ENCODE data around the gene VPS54. TPM values are rescaled to one million over a fixed set of nuclear protein-coding genes. Genes with fewer than 3 reads are reported as not detected.

Gene VPS54
- total RNA-seq, 1 experiment from 2014 or later: 19.2 TPM

DNA sequence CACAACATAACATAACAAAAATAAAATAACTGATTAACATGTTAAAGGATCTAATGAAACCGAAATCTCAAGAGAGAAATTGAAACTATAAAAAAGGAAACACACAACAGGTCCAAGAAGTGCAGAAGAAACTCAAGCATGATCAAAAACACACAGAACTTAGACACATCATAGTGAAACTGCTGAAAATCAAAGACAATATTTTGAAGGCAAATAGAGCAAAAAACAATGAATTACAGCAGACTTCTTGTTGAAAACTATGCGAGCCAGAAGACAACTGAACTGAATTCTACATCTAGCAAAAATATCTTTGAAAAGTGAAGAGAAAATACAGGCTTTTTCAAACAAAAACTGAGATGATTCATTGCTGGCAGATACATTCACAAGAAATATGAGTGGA, 116.2 kb downstream of the VPS54 start:
- peak; percentile 21 for DNase-seq (ENCODE audit: low read depth)

DNA sequence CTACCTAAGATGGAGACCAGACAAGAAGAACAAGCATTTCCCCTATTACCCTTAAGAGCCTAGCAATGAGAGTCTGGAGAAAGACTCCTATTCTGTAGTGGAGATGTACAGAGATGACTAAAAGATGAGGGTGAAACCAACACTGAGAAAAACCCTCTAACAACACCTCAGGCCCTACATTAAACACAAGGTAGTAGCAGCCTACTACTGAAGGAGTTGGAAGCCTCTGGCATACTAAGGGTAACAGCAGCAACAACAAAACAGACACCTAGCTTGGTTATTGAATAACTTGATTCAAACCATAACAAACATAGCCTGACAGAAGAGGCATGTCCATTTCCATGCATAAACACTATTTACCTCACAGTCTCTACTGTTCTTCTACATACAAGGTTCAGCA, 117.1 kb downstream of the VPS54 start:
- no peak for DNase-seq (ENCODE audit: low read depth)

DNA sequence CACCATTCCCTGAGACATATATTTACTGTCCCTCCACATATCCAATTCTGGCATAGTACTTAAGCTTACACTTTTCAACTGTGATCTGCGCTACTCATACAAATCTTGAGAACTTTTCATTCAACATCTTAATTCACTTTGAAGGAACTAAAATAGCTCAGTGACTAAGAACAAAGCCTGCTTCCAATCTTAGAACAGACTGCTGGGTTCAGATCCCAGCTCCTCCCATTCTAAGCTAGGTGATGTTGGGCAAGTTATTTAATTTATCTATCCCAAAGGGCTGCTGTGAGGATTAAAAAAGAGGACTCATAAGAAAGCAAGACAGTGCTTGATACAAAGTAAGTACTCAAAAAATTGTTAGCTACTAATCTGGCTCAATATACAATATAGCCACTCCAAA, 119.6 kb downstream of the VPS54 start:
- DNase-seq (ENCODE audit: low read depth): no peak

DNA sequence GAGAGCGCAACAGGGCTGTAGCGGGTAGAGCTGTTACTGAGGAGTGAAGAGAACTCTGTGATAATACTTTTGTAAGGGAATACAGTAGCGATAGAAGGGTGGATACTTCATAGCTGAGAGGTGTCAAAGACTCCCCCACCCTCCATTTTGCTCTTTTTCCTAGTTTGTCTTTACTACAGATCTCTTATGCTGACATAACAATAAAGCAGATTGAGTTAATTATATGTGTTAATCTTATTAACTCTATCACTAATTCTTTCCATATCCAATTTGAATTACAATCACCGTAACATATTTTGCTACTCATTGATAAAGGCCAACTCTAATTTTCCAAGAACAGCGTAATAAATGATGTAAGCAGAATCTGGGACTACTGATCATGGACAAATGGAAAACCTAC, 120.4 kb downstream of the VPS54 start:
- no peak for DNase-seq (ENCODE audit: low read depth)

DNA sequence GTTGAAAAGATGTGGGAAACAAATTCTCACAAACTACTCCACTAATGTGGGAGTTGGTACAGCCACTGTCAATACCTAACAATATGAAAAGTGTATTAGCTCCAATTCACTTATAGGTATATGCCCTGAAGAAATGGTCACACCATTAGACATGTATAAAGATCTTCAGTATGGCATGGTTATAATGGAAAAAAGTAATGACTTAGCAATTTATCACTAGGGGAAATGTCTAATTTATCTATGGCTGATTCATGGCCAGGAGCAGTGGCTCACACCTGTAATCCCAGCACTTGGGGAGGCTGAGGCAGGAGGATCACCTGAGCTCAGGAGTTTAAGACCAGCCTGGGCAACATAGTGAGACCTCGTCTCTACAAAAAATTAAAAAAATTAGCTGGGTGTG, 125.1 kb downstream of the VPS54 start:
- no peak for DNase-seq (ENCODE audit: low read depth)

DNA sequence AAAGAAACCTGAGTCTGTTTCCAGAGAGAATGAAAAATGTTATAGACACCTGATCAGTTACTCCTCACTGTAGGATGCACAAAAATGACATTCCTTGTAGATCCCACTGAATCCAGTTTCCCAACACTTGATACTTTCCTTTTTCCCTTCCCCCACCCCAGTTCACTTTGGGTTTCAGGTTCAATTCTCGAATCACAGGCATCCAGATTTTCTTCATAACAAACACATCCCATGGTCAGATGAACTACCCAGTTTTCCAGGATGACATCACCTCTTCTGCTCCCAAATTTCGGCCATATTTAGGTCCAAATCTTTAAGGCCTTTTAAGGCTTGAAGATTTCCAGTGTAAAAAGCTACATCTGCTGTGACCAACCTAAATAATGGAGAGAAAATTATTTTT, 126.1 kb downstream of the VPS54 start:
- DNase-seq (ENCODE audit: low read depth): no peak

DNA sequence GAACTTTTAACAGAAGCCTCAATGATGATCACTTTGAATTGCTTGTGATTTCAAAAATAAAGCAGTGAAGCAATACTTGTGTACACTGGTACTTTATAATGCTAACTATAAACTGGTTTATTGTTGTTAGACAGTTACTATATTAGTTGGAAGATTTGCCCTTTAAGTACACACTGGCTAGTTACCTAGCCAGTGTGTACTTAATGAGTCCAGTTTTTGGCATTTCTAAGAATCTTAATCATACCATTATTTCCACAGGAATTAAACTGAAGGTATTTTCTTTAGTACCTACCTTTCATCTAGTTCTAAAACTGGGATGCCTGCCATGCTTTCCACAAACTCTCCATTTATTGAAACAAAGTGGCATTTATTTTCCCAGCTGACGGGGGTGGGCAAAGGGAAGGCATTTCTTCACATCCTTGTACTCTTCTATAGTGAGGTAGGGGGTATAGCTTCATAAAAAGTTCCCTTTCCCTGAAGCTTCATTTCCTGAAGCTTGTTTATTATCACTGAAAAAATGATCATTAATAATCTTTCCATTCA, 127.7 kb downstream of the VPS54 start:
- DNase-seq (ENCODE audit: low read depth): no peak

DNA sequence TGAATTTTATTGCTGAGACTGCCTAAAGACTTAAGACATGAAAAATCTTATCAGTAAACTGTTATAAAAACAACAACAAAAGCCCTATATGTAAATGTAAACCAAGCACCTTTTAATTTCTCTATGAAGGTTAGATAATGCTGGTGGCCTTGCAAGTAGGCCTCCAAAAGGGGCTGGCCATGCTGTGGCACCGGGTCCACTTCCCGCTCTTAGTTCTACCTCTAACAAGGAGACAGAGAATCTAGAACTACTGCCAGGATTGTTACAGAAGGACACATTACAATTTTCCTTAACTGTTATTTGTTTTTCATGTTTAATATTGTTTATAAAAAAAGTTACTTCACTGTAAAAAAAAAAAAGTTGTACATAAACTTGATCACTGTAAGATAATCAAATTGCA, 128.6 kb downstream of the VPS54 start:
- no peak for DNase-seq (ENCODE audit: low read depth)

DNA sequence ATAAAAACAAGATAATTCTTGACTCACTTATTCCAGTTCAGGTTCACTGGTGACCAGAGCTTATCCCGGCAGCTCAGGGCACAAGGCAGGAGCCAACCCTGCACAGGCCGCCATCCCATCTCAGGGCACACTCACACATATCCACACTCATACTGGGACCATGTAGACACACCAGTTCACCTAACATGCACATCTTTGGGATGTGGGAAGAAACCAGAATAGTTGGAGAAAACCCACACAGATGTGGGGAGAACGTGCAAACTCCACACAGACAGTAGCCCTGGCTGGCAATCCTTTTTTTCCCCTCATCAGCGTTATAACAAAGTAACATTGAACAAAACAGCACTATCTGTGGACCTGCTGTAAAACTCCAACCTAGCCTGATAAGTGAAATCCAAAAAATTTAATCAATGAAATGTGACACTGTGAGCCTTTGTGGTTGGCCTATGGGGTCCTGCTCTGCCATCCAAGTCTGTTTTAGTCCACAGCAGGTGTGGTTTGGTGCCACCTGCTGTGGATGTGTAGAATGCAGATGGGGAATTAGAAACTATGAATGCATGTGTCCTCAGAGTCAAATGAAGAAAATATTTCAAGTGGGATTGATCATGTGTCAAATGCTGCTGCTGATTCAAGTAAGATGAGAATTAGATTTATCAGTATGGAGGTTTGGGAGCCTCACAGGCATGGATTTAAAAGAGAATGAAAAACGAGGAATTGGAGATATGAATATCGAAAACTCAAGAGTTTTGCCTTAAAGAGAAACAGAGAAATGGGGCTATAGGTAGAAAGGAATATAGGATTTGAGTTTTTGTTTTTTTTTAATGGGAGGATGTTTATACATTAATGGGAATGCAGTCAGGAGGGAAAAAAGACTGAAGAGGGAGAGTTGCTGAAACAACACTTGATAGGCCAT, 130.5 kb downstream of the VPS54 start:
- peak; percentile 48 for DNase-seq (ENCODE audit: low read depth)

DNA sequence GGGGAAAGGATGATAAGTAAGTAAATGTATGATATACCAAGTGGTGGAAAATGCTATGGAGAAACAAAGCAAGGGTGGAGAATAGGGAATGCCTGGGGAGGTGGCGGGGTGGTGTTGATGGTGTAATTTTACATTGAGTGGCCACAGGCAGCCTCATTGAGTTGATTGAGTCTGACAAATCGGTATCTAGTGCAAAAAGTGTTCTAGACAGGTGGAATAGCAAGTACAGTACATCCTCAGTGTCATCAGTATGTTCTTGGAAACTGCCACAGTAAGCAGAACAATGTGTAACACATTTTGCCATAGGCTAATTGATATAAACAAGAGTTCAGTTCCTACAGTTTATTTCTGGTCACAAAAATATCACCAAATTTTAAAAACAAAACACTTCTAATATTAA, 131.2 kb downstream of the VPS54 start:
- no peak for DNase-seq (ENCODE audit: low read depth)

DNA sequence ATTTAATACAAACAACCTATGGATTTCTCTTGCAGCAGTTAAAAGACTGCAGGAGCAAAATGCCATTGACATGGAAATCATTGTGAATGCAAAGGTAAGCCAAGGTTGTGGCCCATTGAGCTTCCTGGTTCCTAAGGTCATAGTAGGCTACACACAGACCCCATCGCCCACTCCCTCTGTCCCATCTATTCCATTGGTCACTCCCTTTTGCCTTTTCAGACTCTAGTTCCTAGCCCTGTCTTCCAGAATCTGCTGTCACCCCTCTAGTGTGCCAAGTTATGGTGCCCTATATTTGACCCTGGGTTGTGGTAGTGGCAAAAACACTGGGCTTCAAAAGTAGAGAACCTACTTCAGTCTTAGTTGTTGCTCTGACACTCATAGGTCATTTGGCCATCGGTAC, 132.8 kb downstream of the VPS54 start:
- DNase-seq (ENCODE audit: low read depth): no peak

DNA sequence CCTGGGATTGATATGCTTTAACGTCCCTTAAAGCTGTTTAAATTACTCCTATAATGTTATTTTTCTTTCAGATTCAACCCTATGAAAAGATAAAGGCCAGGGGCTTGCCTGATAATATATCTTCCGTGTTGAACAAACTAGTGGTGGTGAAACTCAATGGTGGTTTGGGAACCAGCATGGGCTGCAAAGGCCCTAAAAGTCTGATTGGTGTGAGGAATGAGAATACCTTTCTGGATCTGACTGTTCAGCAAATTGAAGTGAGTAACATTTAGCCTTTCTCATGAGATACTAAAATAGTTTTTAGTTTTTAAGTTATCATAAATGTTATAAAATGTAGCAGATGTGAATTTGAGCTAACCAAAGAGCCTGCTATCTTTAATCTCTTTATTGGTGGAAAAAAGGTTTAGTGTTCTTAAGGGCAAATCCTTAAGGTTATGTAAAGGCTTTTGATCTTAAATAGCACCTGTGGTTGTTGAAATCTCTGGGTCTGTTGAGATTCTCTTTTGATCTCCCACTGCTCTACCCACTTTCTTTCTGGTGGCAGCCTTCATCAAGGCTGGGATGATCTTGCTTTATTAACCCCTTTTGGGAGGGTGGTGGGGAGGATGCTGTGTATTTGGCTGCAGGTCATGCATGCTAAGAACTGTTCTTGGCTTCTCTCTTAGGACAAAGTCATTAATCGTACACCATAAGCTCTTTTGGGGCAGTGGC, 136.7 kb downstream of the VPS54 start:
- DNase-seq (ENCODE audit: low read depth): no peak

DNA sequence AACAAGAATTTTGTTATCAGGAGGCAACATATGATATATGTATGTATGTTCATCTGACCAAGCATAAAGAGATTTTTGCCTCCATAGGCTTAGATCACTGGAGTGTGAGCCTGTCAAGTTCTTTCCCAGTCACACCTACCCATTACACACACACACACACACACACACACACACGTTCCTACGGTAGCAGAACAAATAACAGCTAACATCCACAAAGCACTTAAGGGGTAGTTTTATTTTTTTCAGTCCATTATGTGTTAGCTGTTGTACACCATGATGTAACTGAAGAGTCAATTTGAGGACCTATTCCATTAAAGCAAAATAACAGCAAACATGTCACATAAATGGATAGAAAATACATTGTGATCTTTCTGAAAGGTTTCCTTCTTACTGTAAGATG, 138.0 kb downstream of the VPS54 start:
- DNase-seq (ENCODE audit: low read depth): no peak

DNA sequence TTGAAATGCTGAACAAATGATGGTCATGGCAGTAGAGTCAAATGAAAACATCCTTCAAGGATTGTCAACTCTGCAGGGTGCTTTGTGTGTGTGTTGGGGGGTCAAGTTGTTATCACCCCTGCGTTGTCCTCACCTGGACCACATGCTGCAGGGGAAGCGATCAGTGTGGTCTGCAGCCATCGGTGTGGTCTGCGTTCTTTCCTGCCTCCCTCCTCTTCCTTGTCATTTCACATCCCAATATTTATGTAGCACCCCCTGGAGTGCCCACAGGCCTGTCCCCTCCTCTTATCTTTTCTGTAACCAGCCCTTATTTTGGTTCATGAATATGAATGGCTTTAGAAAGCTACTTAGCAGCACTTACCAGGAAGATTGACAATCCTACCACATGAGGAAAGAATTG, 138.6 kb downstream of the VPS54 start:
- DNase-seq (ENCODE audit: low read depth): no peak

DNA sequence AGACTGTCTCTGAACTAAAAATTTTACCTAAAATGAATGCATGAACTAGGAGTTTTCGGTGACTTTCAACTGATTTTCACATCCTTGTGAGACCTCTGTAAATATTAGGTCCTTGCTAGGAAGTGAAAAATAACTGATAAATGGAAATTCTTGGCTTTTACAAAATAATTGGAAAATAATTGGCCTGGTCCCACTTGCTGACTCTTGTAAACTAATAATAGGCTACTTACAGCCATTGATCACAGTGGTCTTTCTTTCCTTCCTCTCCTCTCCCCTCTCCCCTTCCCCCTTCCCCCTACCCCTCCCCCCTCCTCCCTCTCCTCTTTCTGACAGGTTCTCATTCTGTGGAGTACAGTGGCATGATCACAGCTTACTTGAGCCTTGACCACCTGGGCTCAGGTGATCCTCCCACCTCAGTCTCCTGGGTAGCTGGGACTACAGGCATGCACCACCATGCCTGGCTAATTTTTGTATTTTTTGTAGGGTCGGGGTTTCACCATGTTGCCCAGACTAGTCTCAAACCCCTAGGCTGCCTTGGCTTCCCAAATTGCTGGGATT, 139.3 kb downstream of the VPS54 start:
- no peak for DNase-seq (ENCODE audit: low read depth)

DNA sequence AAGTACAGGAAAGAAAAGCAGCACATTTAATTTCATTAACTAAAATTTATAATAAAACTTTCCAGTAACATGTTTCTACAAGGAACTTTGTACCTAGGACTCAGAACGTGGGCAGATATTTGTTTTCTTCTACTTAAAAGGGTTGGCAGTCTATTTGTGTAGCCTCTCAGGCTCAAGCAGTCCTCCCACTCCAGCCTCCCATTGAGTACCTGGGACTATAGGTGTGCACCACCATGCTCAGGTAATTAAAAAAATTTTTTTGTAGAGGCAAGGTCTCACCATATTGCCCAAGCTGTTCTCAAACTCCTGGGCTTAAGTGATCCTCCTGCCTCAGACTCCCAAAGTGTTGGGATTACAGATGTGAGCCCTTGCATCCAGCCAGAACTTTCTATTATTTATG, 140.7 kb downstream of the VPS54 start:
- DNase-seq (ENCODE audit: low read depth): no peak

DNA sequence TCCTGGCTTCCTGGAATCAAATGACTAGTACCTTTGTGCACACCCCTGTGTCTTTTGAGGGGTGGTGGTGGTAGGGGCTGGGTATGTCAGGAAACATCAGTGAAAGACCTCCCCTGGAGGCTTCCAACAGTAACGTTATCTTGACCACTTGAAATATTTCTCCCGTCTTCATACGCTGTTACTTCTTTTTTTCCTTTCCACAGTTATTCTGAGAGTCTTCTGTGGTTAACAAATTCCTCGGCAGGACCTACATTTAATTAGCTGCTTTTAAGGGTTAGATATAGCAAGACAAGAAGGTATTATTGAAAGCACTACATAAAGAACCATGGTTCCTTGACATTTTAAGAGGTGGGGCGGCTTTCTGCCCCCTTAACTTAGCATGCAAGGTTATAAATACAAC, 142.9 kb downstream of the VPS54 start:
- no peak for DNase-seq (ENCODE audit: low read depth)

DNA sequence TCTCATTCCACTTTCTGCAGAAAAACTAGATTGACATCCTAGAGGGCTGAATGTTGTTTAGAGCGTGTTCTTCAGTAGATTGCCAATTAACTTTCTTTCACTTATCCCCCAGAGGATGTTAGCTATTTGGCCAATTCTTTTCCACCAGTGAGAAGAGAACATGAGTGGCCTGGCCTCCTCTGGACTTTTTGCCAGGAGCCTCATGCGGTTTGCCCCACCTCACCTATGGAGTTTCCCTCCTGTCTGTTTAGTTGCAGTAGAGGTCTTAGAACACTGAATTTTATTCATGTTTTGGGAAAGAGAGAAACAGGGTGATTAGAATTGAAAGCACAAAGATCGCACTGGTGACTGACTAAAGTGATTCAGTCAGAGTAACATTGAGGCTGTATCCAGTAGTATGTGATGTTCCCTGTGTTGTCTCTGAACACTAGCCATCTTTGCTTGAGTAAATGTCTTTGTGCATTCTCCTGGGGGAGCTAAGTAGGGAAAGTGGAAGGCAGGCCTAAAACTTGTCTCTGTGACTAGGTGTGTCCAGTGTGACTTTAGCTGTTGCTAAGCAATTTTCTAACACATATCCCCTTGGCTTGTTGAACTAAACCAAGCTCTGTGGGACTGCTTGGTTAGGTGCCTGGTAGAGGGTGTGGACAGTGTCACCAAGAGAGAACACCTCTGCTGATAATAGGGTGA, 143.5 kb downstream of the VPS54 start:
- DNase-seq (ENCODE audit: low read depth): no peak

DNA sequence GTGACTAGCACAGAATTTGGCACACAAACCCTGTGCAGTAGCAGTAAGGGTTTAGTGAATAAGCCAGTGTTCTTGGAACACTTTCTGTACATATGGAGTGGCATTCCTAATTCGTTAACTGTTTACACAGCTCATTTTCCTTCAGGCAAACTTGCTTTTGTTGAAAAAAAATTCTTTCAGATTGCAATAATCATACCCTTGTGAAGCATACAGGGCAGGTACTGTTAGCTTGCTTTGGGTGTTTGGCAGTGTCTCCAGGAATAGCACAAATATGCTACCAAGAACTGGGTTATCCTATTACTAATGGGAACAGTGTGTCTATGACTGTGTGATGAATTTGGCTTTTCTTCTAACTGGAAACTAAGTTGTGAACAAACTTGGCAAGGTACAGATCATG, 144.1 kb downstream of the VPS54 start:
- DNase-seq (ENCODE audit: low read depth): no peak

DNA sequence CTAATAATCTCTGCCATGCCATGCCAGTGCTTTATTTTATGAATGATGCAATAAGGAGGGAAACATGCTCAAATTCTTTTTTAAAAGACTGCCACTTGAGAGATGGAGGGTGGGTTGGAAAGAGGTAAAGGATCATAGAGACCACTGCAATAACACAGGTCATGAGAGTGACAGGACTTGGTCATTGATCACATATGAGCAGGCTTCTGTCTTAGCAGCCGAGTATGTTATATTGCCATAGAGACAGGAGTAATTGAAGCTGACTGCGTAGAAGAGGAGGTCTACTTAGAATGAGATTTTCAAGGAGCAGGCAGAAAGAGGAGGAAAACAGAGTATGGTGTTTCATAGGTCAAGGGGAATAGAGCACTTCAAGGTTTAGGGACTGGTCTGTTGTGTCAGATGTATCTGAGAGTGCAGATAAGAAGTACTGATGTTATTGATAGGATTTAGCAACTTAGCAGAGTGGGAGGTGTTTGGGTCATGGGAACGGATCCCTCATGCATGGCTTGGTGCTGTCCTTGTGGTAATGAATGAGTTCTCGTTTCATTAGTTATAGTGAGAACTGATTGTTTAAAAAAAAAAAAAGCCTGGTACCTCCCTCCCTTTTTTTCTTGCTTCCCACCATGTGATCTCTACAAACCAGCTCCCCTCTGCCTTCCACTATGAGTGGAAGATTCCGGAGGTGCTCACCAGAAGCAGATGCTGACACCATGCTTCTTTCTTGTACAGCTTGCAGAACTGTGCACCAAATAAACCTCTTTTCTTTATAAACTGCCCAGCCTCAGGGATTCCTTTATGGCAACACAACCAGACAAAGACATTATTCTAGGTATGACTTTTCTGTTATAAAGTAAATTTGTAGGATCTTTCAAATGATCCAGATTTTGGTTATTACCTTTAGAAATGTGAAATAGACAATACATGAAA, 144.8 kb downstream of the VPS54 start:
- no peak for DNase-seq (ENCODE audit: low read depth)
